HFFc6 (cell line): Measurements from ENCODE around the gene APBA3. TPM values are rescaled to one million over a fixed set of nuclear protein-coding genes. Genes with fewer than 3 reads are reported as not detected.

Experiments used
- DNase-seq: peaks from one replicate; pipeline ENCODE4 v3.0.0-alpha.2; 2018
- H3K27ac Mint-ChIP-seq: 2 replicates; pipeline ENCODE4 v1.8.0; 2020; ENCODE audit warnings: mild to moderate bottlenecking, mixed read lengths
- H3K27me3 Mint-ChIP-seq: 2 replicates; pipeline ENCODE4 v1.8.0; 2021; ENCODE audit warnings: mild to moderate bottlenecking, moderate library complexity, mixed read lengths; ENCODE audit not compliant: insufficient read depth
- H3K36me3 Mint-ChIP-seq: 2 replicates; pipeline ENCODE4 v1.8.0; 2021; ENCODE audit warnings: low read depth, mixed read lengths
- H3K4me1 Mint-ChIP-seq: 2 replicates; pipeline ENCODE4 v1.8.0; 2020; ENCODE audit warnings: low read depth, mixed read lengths
- H3K4me3 Mint-ChIP-seq: 2 replicates; pipeline ENCODE4 v1.8.0; 2020; ENCODE audit warnings: mild to moderate bottlenecking, moderate library complexity, mixed read lengths
- H3K9me3 Mint-ChIP-seq: 2 replicates; pipeline ENCODE4 v1.8.0; 2020; ENCODE audit warnings: mild to moderate bottlenecking, mixed read lengths
- CTCF ChIP-seq: fragments of 200-600 bp; sonication (generic); IDR thresholded peaks from 2 replicates; pipeline ENCODE4 v1.5.0; 2021; ENCODE audit warnings: antibody characterized with exemption, mild to moderate bottlenecking
- total RNA-seq, 6 experiments: library from RNA; stranded (reverse); fragmentation: NEBNext Ultra II Directional; extraction: Animal tissue kit (Norgen Biotek cat#: 25700); gene quantifications; 2 replicates in 1 of 6; 3 replicates in 5 of 6; pipeline ENCODE4 v1.2.3, GENCODE V29; 2021

APBA3 gene
- total RNA-seq, 6 experiments from 2014 or later = 9.1 to 13.8 (median 10.4) TPM

GRCh38 chr19:3701200-3701599 lies 60.3 kb downstream of the APBA3 start:
- Mint-ChIP-seq H3K4me3 (no peak overlapping the region), H3K27ac (no peak overlapping the region), H3K27me3 (peaks cover 3% of the 10 kb centered on the region; the same call in 1 of the 2 replicates), H3K9me3 (no peaks in the 10 kb centered on the region), H3K36me3 (no peaks in the 10 kb centered on the region), H3K4me1 (peaks cover 12% of the 10 kb centered on the region)
- no peak for TF ChIP-seq CTCF
- DNase-seq = no peak

Other genes starting within 250 kb of the APBA3 start
- under 1 TPM in 5 of 6 experiments, not detected in 1; 0.25 to 0.51 (median 0.46) TPM for gene TEKTIP1, start 222.5 kb downstream of the APBA3 start, total RNA-seq
- gene MFSD12, start 204.1 kb downstream of the APBA3 start, total RNA-seq = 100 to 1,000 TPM in 2 of 6 experiments, 10 to 100 TPM in 4; 75.1 to 101 (median 79.6) TPM
- 10 to 100 TPM; 73.5 to 90.1 (median 78.3) TPM for gene HMG20B, start 188.7 kb downstream of the APBA3 start, total RNA-seq
- gene GIPC3, start 176.2 kb downstream of the APBA3 start, total RNA-seq = under 1 TPM in 4 of 6 experiments, not detected in 2; 0.10 to 0.17 (median 0.11) TPM
- gene TBXA2R, start 154.8 kb downstream of the APBA3 start, total RNA-seq = 1 to 10 TPM; 7.1 to 8.8 (median 7.4) TPM
- gene CACTIN, start 134.9 kb downstream of the APBA3 start, total RNA-seq = 10 to 100 TPM; 22.7 to 25.3 (median 24.9) TPM
- 10 to 100 TPM; 73.8 to 95.6 (median 78.7) TPM for gene PIP5K1C, start 61.2 kb downstream of the APBA3 start, total RNA-seq
- gene TJP3, start 53.3 kb downstream of the APBA3 start, total RNA-seq = not detected
- gene MRPL54, start 990 bp upstream of the APBA3 start, total RNA-seq = 10 to 100 TPM; 69.9 to 84.3 (median 77.9) TPM
- not detected for gene RAX2, start 10.5 kb upstream of the APBA3 start, total RNA-seq
- gene MATK, start 24.7 kb upstream of the APBA3 start, total RNA-seq = not detected
- gene ZFR2, start 107.3 kb upstream of the APBA3 start, total RNA-seq = not detected
- not detected for gene ATCAY, start 119.0 kb upstream of the APBA3 start, total RNA-seq
- not detected for gene NMRK2, start 171.4 kb upstream of the APBA3 start, total RNA-seq
- 100 to 1,000 TPM; 116 to 140 (median 128) TPM for gene DAPK3, start 209.4 kb upstream of the APBA3 start, total RNA-seq
- 1,000 to 10,000 TPM; 2,555 to 2,867 (median 2,696) TPM for gene EEF2, start 223.8 kb upstream of the APBA3 start, total RNA-seq
- 10 to 100 TPM; 20.0 to 26.0 (median 23.3) TPM for gene PIAS4, start 246.0 kb upstream of the APBA3 start, total RNA-seq